Activated CD4-positive, alpha-beta T cell treated with anti-CD3 and anti-CD28 coated beads, Interleukin-2, amount 50 U/mL, for 48 hours (primary cell): Measurements from ENCODE around the gene FSIP2.

Experiments
- DNase-seq, 2 experiments: peaks; one replicate each; pipeline ENCODE4 v3.0.0-alpha.2; 2020

Gene FSIP2, protein sequence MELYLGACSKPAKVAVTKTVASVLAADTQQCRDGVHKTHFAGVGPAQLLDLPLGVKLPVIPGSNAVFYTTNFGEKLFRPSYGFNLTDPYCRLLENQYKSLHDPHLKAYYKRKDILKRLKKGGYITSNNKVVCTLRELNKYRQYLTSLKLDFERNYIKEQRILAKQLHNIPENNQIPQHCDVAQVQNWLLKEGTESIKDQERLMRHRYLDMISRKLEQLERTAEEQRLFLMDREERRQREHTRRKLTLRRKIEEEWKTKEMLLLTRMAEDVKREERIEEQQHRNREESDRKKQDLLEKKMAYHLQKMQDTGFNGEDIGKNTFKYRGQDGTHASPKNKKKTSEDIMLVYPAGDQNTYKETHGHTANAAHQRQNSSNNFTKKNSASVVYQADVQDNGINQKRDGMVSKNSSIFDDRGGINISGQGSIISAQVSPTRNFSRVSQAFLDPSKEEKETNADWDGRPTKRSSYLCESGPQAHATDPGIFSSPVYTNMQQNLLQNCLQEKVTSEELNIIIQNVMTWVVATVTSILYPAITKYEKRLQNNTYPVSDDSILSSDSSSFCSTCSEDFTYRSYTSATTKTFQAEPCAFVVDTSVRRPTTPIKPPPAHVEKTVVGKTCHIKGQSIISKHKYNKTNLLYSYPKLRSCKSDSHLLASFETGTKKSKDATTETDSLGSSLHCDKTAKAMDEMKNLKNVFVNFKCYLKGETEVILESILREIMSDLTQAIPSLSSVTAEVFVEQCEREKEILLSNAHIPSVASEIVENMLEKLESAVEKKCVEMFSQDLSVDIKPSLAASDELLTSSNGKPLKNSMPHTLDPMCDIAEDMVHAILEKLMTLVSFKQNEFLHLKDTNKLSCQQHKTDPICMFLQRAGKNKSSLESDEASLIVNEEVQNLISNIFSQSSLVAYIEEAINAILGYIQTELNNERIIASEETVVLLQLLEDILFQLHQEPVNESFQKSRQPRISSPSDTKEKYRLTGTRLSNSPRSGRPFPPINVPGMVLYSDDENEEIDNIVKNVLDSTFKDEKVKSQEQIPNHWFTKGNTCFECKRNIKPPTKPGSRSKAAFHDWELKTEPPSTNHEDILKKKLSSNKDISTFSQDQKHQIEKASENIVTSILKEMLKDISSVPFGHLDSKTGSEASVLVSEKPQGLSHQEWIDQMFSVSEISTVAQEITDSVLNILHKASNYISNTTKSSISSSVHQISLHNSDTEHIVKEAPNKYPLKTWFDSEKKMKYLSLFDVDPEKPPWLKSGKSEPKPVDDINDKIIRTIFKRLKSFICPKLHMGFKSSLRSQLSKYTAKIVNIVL (N-terminal part only)

DNA sequence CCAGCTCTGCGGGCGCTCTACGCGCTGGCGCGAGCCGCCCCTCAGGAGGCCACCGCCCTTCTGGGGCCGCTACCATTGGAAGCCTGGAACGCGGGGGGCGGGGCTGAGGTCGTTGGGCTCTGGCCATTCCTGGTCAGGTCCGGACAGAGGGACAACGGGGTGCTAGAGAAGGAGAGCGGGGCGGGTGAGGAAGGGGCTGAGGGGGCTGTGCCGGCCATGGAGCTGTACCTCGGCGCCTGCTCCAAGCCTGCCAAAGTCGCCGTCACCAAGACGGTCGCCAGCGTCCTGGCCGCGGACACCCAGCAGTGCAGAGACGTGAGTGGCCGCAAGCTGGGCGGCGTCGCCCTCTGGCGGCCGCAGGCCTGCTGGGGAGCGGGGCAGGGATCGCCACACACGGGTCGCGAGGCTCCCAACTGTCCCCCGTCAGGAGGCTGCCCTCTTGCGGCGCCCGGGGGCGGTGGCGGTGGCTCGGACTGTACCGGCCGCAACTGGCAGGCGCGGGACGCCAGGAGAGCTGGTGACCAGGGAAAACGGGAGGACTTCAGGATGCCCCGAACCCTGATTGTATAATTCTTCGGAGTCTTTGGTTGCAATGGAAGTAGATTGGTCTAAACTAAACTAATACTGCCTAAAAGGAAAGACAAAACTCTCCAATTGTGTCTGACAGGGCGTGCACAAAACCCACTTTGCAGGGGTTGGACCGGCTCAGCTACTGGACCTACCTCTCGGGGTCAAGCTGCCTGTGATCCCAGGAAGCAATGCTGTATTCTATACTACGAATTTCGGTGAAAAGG, at the start of gene FSIP2:
Gene FSIP2, plus strand, starts transcription at position 126 of the 794 bp plus-strand sequence. Its CDS starts 91 bp downstream, at position 217.
- peak; percentile 42 to 59 for DNase-seq

GRCh38 chr2:185689906-185690539, 48.6 kb upstream of the FSIP2 start:
- DNase-seq, result no peak

- no peak for DNase-seq
Observed at GRCh38 chr2:185695711-185696235, 42.8 kb upstream of the FSIP2 start.

DNA sequence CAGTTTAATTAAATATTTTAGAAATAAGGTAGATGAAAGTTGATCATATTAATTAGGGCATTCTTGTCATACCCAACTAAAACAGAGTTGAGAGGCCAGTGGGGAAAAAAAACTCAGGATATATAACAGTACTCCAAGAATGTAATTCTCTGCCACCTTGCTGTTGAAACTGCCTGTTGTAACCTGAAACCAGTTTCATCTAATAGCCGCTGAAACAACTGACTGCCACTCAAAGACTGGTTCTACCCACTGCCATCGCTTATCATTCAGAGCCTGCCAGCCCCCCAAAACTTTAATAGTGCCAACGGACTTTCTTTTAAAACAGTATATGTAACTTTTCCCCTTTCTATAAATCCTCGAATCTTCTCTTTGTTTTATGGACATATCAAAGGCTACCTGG, 37.7 kb upstream of the FSIP2 start:
- no peak for DNase-seq

DNA sequence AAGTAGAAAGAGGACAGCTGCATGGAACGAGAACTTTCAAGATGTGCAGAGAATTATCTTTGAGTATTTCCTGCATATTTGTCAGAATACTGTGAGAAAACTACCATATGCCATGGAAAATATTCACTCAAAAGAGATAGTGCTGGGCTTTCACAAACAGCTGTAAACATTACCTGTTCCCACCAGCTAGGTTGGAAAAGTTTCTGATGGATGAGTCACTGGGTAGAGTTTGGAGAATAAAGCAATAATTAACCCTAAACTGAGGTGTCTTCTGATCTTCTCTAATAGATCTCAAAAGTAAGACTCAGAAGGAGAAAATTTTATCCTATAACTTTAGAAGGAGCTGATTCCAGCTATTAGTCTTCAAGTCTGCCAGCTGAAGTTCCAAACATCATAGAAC, 3.9 kb upstream of the FSIP2 start:
- no peak for DNase-seq

DNA sequence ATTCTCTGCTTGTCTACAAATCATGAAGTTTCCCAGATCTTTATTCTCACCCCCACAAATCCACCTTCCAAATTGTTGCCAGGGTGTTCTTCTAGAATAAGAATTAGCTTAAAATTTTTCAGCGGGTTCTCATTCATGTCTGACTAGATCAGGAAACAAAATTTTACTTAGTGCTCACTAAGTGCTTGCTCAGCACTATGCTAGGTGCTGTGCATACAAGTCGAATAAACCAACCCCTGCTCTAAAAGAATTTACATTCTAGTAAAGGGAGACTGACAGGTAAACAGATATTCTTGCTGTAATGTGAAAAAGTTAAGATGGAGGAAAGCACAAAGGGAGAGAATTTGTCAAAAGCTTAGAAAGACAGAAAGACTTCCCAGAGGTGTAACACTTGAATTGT, 2.4 kb upstream of the FSIP2 start:
- DNase-seq, result no peak

- DNase-seq, result no peak
Observed at GRCh38 chr2:185745864-185746859, 7.6 kb downstream of the FSIP2 start.

GRCh38 chr2:185757356-185757755, 18.8 kb downstream of the FSIP2 start:
- no peak for DNase-seq

- no peak for DNase-seq
Observed at GRCh38 chr2:185771396-185771795, 32.8 kb downstream of the FSIP2 start.

GRCh38 chr2:185780890-185781289, 42.3 kb downstream of the FSIP2 start:
- DNase-seq, result no peak

- DNase-seq, result no peak
Observed at GRCh38 chr2:185782223-185782769, 43.7 kb downstream of the FSIP2 start.

- no peak for DNase-seq
Observed at GRCh38 chr2:185785156-185785555, 46.6 kb downstream of the FSIP2 start.

DNA sequence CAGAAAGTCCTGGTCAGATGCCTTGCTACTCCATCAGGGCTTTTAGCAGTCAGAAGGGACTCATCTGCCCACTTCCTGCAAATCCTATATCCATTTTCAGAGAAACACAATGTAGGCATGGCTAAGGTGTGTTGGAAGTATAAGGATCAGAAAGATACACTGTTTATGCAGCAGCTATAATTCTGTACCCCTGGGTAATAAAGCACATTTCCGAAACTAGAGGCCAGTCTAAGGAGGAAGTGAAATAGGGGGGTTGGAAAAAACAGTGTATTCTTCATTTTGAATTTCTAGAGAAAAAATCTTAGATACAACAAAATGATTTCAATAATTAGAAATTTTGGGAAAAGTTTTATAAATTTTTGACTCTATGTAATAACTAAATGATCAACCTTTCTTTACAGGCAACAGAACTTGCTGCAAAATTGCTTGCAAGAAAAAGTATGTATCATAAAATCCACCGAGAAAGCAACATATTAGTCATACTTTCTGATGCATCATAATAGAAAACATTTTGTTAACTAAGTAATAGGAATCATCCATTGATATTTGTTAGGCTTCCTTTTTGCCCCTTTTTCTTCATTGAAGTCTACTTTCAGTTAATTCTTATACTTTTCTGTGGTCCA, 47.4 kb downstream of the FSIP2 start:
- no peak for DNase-seq

DNA sequence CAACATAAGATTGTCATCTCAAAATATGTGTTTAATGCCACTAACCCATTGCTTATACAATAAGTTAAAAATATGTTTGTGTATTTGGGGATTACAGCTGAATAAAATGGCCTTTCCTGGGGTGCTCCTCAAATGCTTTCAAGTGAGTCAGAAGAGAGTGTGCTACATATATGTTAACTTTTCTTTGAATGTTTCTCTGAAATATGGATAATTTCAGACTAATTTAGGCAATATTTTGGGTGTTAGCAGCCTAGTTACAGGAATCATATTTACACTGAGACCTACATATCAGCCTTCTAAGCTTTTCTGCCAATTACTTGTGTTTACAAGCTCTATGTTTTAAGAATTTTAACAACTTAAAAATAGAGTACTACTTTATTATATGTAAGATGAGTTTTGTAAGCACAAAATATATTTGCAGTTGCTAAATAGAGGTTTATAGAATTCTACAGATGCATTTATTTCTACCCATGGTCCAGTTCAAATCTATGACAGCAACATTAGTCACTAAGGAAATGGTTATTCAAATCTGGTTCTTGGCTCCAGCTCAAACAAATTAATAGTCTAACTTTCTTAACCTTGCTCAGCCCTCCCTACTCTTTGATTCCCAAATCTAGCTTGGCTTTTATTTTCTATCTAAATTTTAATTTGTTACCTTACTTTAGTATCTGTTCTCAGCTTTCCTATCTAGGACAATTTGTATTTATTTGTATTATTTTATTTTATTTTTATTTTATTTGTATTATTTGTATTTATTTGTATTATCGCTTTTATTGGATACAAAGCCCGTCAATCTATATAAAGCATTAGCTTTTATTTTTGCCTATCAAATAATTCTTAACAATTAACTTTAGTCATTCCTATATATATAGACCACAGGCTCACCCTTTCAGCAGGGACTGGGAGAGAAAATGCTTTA, 48.9 kb downstream of the FSIP2 start:
- no peak for DNase-seq

DNA sequence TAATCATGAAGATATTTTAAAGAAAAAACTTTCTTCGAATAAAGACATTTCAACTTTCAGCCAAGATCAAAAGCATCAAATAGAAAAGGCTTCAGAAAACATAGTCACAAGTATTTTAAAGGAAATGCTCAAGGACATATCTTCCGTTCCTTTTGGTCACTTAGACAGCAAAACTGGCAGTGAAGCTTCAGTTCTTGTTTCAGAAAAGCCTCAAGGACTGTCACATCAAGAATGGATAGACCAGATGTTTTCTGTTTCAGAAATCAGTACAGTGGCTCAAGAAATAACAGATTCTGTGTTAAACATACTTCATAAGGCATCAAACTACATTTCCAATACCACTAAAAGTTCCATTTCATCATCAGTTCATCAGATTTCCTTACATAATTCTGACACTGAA, 51.8 kb downstream of the FSIP2 start:
- no peak for DNase-seq

GRCh38 chr2:185793532-185794345, 55.1 kb downstream of the FSIP2 start:
- DNase-seq, result no peak

DNA sequence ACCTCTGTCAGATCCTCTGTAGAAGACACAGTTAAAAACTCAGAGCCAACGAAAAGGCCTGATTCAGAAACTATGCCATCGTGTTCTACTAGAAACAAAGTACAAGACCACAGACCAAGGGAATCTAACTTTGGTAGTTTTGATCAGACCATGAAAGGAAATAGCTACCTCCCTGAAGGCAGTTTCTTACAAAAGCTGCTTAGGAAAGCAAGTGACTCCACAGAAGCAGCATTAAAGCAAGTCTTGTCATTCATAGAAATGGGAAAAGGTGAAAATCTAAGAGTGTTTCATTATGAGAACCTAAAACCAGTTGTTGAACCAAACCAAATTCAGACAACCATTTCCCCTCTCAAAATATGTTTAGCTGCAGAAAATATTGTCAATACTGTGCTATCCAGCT, 58.2 kb downstream of the FSIP2 start:
- DNase-seq, result no peak
